Gastroesophageal sphincter (tissue), 3 donors: ENCODE data around the gene RIC8A.

Experiments used
- CTCF ChIP-seq, 4 experiments: fragments of 200-600 bp in 2 of 4; fragments of 450-650 bp in 2 of 4; sonication (generic) in 1 of 4; IDR thresholded peaks; one replicate each; pipeline ENCODE4 v1.5.1; 2017 to 2019; ENCODE audit warnings: antibody characterized with exemption in 4 of 4, mild to moderate bottlenecking in 2 of 4, moderate library complexity in 2 of 4
- EP300 ChIP-seq: sonication (generic); formaldehyde crosslinking; IDR thresholded peaks from one replicate; pipeline ENCODE4 v1.6.1; 2017; ENCODE audit warnings: antibody characterized with exemption, mild to moderate bottlenecking
- POLR2AphosphoS5 ChIP-seq: sonication (generic); formaldehyde crosslinking; IDR thresholded peaks from one replicate; pipeline ENCODE4 v1.6.1; 2017; ENCODE audit warnings: antibody characterized with exemption

GRCh38 chr11:202490-202889, 5.0 kb upstream of the RIC8A start:
- TF ChIP-seq CTCF (IDR thresholded peaks at IDR 0.05) (no peak), POLR2AphosphoS5 (no peak), EP300 (no peak)
